GM12872 (cell line): ENCODE data around the gene AOX1.
A peak's percentile ranks its signal among the peaks of the same experiment; 100 is the strongest.

ENCODE experiments used
- TF ChIP-seq, protein P1 (sequence below): IDR thresholded peaks from 3 replicates; pipeline ENCODE4 v1.5.1; 2011; ENCODE audit warnings: low read depth, mild to moderate bottlenecking, low read length, moderate library complexity; ENCODE audit not compliant: insufficient read depth

Gene AOX1

DNA sequence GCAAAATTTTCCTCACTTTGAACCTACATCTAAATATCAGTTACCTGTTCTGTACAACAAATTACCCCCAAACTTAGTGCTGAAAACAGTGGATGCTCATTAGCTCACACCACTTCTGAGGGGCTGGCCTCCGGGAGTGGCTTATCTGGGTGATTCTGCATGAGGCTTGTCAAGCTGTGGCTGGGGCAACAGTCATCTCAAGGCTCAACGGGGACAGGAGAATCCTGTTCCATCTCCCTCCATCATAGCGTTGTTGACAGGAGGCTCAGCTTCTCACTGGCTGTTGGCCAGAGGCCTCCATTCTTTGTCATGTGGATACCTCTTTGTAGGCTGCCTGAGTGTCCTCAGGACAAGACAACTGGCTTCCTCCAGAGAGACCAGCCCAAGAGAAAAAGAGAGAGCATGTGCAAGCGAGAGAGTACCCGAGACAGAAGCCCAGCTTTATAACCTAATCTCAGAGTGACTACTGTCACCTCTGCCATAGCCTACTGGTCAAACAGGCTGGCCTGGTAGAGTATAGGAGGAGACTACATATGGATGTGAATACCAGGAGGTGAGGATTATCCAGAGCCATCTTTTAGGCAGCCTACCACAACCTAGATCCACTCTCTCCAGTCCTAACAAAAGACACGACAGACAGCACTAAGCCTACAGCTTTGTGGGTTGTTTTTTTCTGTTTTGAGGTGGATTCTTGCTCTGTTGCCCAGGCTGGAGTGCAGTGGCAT, 79.1 kb downstream of the AOX1 start:
- TF ChIP-seq, protein P1, sequence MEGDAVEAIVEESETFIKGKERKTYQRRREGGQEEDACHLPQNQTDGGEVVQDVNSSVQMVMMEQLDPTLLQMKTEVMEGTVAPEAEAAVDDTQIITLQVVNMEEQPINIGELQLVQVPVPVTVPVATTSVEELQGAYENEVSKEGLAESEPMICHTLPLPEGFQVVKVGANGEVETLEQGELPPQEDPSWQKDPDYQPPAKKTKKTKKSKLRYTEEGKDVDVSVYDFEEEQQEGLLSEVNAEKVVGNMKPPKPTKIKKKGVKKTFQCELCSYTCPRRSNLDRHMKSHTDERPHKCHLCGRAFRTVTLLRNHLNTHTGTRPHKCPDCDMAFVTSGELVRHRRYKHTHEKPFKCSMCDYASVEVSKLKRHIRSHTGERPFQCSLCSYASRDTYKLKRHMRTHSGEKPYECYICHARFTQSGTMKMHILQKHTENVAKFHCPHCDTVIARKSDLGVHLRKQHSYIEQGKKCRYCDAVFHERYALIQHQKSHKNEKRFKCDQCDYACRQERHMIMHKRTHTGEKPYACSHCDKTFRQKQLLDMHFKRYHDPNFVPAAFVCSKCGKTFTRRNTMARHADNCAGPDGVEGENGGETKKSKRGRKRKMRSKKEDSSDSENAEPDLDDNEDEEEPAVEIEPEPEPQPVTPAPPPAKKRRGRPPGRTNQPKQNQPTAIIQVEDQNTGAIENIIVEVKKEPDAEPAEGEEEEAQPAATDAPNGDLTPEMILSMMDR, result no peak

DNA sequence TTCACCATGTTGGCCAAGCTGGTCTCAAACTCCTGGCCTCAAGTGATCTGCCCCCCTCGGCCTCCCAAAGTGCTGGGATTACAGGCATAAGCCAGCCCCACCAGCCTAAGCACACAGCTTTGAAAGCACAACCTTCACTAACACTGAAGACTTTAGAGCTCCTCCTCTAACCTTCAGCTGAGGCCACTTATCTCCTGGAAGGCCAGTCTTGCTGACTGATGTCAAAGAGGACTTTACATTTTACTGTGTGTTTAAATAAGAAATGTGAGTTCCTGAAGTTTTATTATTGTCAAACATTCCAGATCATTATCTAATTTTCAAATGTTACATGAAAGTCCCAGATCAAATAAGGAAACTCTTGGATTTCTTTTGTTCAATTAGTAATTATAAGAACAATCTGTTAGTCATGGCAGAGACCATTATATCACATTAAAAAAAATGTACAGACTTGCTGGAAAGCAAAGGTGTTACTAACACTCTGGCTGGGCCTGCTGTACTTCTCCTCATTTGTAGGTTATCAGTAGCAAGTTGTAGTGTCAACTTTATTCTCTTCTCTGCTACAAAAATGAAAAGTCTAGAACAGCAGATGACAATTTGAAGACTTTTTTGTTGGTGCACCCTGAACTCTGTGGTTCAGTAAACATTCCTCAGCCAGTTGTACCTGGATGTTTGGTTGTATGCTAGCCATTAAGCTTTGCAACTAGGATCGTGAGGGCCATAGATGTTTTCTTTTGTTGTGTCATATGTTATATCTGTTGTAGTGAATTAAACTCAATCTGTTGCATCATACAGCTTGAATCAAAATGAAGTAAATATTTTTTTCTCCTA, 80.0 kb downstream of the AOX1 start:
- TF ChIP-seq, protein P1, result no peak

DNA sequence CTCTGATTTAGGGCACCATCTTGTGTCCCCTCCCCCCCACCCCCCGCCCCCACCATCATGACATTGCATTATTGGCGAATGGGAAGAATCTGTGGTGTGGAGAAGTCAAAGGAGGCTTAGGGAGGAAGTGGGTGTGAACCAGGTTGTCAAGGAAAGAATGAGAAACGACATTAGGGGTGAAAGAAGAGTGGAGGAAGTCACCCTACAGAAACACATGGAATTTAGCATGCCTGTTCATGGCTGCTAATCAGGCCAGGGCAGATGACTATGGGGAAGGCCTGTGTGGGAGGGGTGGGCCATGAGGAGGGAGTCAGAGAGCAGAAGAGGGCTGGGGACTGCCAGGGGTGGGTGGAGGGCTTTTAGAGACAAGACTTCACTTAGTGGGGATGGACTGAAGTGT, 81.6 kb downstream of the AOX1 start:
- TF ChIP-seq, protein P1, result no peak

DNA sequence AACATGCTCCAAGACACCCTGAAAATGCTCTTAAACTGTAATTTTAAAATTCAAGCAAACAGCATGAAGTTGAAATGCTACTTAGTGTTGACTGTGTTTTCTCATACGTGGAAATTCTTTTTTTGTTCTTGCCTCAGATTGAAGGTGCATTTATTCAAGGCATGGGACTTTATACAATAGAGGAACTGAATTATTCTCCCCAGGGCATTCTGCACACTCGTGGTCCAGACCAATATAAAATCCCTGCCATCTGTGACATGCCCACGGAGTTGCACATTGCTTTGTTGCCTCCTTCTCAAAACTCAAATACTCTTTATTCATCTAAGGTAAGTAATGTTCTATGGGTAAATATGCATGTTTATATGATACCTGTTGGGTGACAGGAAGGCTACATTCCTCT, 82.7 kb downstream of the AOX1 start:
- TF ChIP-seq, protein P1, result no peak

DNA sequence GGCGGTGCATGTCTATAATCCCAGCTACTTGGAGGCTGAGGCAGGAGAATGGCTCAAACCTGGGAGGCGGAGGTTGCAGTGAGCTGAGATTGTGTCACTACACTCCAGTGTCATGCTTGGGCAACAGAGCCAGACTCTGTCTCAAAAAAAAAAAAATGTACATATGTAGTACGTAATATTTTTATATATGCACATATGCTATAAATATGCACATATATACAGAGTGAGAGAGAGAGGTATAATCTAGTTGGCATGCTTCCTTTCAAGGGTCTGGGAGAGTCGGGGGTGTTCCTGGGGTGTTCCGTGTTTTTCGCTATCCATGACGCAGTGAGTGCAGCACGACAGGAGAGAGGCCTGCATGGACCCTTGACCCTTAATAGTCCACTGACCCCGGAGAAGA, 83.5 kb downstream of the AOX1 start:
- TF ChIP-seq, protein P1, result no peak

DNA sequence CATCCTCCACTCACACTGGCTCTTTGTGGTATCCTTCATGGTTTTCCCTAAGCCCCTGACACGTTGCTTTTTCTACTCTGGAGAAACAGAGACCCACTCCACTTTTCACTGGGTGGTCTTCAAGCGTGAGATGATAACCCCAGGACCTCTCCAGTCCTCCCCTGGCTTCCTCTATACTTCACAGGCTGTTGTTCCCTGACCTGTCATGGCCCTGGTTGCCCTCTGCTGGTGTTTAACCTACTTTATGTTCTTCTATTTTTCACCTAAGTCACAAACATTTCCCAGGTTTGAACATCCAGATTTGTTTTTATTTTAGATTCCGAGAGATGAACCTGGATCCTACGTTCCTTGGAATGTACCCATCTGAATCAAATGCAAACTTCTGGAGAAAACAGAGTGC, 84.5 kb downstream of the AOX1 start:
- TF ChIP-seq, protein P1, result 0 out of 3 replicates have a peak, but pooled peaks have one; percentile 1

DNA sequence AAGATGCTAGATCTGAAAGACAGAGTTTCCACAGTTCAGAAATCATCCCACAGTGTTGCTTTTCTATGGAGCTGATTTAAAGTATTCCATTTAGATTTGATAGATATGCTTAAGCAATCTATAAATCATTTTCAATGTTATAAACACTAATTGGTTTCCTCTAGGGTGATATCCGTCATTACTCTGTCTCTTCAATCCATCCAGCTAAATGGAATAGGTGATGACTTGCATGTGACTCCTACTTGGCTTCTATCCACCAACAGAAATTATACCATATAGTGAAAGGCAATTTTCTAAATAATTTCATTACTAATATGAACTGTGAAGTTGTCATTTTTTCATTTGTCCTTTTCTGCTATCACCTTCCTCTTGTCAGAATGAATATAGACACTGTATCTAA, 84.9 kb downstream of the AOX1 start:
- TF ChIP-seq, protein P1, result no peak
